Ovary (tissue), 3 donors: Measurements from ENCODE around the gene SEMG2.

Experiments used
- EP300 ChIP-seq: sonication (generic); formaldehyde crosslinking; IDR thresholded peaks from one replicate; pipeline ENCODE4 v1.6.1; 2017; ENCODE audit warnings: antibody characterized with exemption
- POLR2A ChIP-seq: fragments of 450-650 bp; IDR thresholded peaks from one replicate; pipeline ENCODE4 v1.6.1; 2017; ENCODE audit warnings: antibody characterized with exemption, mild to moderate bottlenecking, moderate library complexity
- TF ChIP-seq, protein P1 (sequence below), 3 donors: fragments of 450-650 bp in 2 of 3; fragments of 200-600 bp in 1 of 3; IDR thresholded peaks; one replicate each; pipeline versions ENCODE4 v1.5.1 to v1.8.0; 2016 to 2022; ENCODE audit warnings: antibody characterized with exemption in 3 of 3, mild to moderate bottlenecking in 1 of 3
- donor health status: DM: no; HTN: no; CAD: no.

DNA sequence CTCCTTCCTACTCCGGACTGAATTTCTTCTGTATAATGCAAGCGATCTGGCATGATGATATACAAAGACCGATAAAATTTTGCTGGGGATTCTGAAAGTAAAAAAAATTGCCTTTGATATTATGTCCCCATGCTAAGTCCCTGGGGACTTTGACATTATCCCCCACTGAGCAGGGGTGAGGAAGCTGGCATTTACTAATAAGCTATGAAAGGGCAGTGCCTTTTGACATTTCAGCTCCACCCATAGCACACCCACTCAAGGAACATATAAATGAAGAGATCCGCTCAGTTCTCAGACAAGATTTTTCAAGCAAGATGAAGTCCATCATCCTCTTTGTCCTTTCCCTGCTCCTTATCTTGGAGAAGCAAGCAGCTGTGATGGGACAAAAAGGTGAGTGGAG lies at the start of gene SEMG2:
- TF ChIP-seq, protein P1, sequence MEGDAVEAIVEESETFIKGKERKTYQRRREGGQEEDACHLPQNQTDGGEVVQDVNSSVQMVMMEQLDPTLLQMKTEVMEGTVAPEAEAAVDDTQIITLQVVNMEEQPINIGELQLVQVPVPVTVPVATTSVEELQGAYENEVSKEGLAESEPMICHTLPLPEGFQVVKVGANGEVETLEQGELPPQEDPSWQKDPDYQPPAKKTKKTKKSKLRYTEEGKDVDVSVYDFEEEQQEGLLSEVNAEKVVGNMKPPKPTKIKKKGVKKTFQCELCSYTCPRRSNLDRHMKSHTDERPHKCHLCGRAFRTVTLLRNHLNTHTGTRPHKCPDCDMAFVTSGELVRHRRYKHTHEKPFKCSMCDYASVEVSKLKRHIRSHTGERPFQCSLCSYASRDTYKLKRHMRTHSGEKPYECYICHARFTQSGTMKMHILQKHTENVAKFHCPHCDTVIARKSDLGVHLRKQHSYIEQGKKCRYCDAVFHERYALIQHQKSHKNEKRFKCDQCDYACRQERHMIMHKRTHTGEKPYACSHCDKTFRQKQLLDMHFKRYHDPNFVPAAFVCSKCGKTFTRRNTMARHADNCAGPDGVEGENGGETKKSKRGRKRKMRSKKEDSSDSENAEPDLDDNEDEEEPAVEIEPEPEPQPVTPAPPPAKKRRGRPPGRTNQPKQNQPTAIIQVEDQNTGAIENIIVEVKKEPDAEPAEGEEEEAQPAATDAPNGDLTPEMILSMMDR (IDR thresholded peaks at IDR 0.05), result no peak
- TF ChIP-seq POLR2A, result no peak
- no peak for TF ChIP-seq EP300
